Limb (tissue), 2 donors: Measurements from ENCODE around the gene RCL1.
"Not testable (repeated sequence)": the region's sequence is repeated elsewhere in the genome, so short reads cannot be mapped to it uniquely, and the experiment has no call there.

ENCODE experiments used
- DNase-seq, 2 donors: peaks; one replicate each; pipeline ENCODE4 v3.0.0-alpha.2; 2016; ENCODE audit errors: extremely low spot score in 2 of 2

Gene RCL1, protein sequence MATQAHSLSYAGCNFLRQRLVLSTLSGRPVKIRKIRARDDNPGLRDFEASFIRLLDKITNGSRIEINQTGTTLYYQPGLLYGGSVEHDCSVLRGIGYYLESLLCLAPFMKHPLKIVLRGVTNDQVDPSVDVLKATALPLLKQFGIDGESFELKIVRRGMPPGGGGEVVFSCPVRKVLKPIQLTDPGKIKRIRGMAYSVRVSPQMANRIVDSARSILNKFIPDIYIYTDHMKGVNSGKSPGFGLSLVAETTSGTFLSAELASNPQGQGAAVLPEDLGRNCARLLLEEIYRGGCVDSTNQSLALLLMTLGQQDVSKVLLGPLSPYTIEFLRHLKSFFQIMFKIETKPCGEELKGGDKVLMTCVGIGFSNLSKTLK

DNA sequence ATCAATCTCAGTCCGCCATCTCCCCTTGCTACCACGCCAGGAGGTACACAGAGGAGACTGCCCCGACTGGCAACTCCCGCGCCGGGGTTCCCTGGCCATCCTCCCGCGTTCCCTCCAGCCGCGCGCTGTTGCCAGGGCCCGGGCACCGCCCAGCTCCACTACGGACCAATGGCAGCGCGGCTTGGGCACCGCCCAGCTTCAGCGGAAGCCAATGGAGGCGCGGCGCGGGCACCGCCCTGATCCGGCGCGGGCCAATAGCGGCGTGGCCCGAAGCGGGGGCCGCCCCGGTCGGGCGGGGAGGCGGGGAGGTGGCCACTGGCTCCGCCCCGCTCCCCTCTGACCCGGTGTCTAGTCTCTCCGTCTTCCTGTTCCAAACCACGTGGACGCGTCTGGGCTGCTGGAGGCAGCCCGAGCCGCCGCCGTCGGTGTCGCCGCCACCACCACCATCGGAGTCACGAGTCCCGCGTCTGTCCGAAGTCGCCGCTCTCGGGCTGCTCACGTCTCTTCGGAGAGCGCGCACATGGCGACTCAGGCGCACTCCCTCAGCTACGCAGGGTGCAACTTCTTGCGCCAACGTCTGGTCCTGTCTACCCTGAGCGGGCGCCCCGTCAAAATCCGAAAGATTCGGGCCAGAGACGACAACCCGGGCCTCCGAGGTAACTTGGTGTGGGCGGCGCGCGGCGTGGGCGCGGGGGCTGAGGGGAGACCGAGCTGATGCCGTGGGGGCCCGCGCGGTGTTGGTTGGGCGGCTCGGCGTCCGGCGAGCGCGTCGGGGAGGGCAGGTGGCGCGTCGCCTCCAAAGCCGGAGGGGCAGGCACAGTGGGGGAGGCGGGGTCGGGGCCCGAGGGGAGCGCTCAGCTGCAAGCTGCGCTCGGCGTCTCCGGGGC, at the start of gene RCL1:
RCL1 (plus strand) TSS at position 373 of the 887 bp plus-strand sequence; CDS start at position 521, 148 bp downstream.
- peak; percentile 95 to 97 for DNase-seq

DNA sequence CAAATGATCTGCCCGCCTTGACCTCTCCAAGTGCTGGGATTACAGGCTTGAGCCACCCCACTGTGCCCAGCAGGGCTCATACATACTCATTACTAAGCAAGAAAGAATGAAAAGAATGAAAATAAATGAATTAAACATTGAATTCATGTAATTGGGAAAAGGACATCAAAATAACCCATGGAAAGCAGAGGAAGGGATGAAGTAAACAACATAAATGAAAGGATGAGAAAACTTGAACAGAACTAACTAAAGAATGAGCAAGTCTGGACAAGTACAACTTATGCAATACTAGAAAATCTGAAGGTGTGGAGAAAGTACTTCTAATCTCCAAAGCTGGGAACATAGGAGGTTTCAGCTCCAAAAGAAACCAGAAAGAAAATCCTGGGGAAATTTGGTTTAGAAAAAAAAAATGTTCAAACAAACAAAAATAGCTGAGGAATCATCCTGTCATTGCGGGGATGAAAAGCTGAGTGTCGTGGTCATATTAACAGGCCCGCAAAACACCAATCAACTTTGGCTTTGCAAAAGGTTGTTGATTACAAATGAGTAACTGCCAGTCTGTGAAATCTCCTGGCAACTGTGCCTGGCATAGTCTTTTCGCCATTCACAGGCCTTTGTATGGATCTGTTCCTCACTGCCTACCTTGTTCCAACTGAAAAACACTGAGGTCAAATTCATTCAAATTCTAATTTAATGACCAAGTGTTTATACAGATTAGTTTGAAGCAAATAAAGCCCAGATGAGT, 49.4 kb upstream of the RCL1 start:
- no peak for DNase-seq

DNA sequence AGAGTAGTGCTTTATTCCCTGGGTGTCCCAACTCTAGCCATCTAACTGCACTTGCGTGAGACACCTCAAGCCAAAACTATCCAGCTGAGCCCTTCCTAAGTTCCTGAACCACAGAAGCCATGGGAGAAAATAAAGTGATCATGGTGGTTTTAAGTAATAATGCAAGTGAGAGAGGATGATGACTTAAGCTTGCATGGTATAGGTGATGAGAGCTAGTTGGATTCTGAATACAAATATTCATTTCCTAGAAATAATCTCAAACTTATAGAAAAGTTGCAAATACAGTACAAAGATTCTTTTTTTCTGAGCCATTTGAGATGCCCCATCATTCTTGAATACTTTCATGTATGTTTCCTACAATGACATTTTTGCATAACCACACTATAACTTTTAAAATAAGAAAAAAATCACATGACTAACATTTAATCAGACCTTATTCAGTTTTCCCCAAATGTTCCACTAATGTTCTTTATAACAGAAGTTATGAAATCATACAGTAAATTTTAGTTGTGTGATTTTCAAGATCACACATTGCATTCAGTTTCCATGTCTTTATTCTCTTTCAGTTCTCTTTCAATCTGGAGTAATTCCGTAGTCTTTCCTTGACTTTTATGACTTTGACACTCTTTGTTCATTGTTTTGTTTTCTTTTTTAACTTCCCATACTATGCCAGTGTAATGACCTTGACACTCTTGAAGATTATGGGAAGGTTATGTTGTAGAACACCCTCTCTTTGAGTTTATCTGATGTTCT, 46.3 kb upstream of the RCL1 start:
- no peak for DNase-seq

DNA sequence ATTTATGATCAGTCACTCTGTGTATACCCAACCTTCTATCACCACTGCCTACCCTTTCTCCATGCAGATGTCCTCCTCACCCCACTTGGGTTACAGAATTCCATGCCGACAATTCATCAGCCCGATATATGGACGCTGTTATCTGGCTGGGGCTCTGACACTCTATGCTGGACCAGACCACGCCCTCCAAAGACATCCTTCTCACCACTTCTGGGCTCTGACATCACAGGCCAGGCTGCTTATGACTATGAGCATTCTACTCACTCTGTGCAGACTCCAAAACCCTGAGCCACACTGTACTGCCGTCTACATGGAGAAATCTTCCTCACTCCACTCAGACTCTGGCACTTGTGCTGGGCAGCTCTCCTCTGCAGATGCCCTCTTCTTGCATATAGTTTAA, 44.1 kb upstream of the RCL1 start:
- DNase-seq: no peak

DNA sequence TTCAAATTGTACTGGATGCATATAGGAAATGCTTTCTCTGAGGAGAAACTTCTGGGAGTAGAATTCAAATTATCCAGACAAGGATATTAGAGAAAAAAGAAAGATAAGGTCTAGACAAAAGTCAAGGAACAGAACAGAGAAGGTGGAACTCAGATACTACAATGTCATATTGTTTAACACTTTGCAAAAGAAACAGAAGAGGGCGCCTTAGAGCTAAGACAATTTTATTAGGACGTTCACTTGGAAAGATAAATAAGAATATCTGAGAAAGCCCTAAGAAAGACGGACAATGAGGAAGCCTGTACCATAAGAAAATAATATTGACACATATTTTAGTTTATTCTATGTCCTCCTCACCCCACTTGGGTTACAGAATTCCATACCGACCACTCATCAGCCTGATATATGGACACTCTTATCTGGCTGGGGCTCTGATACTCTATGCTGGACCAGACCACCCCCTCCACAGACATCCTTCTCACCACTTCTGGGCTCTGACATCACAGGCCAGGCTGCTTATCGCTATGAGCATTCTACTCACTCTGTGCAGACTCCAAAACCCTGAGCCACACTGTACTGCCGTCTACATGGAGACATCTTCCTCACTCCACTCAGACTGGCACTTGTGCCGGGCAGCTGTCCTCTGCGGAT, 42.6 kb upstream of the RCL1 start:
- peak in 1 of 2 donors; percentile 35 for DNase-seq

DNA sequence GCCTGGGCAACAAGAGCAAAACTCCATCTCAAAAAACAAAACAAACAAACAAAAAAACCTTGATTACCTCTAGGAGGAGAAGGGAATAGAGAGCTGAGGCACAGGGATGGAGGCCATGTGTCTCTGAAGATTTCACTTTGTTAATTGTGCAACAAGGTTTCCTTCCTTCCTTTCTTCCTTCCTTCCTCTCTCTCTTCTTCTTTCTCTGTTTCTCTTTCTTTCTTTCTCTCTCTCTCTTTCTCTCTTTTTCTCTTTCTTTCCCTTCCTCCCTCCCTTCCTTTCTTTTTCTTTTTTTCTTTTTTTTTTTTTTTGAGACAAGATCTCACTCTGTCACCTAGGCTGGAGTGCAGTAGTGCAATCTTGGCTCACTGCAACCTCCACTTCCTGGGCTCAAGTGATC, 38.2 kb upstream of the RCL1 start:
- DNase-seq: not testable (repeated sequence)

DNA sequence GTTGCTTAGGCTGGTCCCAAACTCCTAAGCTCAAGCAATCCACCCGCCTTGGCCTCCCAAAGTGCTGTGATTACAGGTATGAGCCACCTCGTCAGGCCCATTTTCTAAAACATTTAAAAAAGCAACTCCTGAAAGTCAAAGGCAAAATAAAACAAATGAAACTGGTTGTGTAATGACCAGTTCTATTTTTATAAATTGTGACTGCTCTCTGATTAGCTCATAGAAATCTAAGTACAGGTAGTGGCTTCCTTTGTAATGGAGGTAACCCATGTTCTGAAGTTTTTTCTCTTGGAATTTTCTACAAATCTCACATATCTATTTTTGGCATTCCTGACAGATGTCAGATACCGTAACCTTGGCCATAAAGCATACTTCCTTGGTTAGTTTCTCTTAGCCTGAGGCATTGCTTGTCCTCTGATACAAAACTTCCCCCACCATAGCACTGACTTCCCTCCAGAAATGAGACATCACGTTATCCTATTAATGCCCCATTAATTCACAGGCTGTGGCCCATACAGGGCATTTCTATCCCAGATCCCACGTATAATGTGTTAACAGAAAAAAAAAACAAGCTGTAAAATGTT, 37.6 kb upstream of the RCL1 start:
- DNase-seq: no peak

DNA sequence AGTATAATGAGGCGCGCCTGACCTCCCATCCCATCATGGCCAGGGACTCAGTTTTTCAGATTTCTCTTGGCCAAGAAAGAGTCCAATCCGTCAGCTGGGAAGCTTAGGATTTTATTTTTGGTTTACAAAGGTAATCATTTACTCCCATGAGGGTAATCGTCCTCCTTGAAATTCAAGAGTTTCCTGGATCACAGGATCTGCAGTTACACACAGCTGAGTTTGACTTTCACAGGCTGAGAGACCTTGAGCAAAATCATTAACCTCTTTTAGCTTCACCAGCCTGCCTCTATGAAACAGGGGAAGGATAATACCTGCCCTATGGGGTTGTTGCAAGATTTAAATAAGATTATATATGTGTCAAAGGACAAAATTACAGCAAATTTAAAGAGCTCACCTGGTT, 36.3 kb upstream of the RCL1 start:
- no peak for DNase-seq

DNA sequence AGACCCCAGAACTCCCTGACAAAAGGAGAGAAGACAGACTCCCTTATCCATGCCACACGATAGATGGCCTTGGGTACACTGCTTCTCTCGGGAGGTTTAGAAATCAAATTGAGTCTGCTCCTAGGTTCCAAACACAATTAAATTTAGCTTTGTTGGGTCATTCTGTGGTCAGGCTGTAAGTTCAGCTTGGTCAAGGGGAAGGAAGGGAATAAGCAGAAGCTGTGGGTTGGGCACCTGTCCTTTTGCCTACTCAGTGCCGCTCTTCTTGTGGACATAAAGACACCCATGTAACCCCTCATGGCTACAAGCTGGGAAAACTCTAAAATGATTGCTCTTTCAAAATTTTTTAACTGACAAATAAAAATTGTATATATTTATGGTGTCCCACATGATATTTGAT, 32.6 kb upstream of the RCL1 start:
- DNase-seq: no peak

DNA sequence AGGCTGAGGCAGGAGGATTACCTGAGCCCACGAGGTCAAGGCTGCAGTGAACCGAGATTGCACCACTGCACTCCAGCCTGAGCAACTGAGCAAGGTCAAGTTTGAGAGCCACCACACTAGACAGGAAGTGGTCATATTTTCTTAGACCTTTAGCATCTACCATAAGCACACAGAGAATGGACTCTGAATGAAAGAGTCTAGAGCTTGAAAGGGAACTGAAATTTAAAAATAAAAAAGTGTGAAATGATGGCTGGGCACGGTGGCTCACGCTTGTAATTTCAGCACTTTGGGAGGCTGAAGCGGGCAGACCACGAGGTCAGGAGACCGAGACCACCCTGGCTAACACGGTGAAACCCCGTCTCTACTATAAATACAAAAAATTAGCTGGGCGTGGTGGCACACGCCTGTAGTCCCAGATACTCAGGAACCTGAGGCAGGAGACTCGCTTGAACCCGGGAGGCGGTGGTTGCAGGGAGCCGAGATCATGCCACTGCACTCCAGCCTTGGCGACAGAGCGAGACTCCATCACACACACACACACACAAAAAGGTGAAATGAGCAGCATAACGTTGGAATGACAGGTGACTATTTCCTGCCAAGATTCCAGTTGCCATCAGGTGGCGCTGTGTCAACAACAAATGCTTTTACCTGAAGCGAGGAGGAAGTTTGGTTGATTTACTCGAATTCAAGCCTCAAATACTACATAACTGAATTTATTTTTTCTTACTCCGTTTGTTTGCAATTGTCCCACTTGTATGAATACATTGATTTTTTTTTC, 30.4 kb upstream of the RCL1 start:
- DNase-seq: peak; percentile 73 to 74

DNA sequence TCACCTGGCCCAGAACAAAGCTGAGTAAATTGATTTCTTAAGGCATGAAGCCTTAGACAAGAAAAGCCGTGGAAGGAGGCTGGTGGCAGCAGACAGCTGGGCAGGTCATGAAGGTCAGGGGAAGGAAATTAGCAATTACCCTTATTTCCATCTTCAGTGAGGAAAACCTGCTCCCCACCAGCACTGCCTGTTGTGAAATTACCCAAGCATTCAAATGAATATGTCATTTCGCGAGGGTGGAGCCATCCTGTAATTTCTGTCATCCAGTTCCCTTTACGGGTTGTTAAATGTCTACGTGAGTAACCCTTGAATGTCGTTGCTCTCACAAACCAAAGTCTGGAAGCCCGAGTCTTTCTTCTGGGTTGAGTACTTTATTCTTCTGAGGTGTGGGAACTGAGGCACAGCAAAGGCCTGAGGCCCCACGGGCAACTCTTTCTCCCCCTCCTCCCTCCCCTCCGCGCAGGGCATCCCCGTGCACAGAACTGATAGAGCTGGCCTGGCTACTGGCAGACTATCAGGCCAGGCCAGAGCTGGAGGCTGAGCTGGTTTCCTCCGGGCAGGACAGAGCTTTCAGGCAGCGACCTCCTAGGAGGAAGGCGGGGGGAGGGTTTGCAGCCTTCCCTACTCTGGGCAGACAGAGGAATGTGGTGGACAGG, 29.7 kb upstream of the RCL1 start:
- peak in 1 of 2 donors; percentile 35 for DNase-seq

DNA sequence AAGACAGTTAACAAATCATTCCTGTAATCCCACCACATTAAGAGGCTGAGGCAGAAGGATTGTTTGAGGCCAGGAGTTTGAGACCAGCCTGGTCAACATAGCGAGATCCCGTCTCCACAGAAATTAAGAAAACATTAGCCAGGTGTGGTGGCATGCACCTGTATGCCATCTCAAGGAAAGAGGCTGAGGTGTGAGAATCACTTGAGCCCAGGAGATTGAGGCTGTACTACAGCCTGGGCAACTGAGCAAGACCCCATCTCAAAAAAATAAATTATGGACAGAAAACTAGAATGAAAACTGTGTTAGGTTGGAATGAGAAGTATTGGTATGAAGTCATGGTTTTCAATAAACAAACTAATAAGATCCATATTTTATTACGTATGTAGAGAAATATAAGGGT, 28.7 kb upstream of the RCL1 start:
- no peak for DNase-seq

DNA sequence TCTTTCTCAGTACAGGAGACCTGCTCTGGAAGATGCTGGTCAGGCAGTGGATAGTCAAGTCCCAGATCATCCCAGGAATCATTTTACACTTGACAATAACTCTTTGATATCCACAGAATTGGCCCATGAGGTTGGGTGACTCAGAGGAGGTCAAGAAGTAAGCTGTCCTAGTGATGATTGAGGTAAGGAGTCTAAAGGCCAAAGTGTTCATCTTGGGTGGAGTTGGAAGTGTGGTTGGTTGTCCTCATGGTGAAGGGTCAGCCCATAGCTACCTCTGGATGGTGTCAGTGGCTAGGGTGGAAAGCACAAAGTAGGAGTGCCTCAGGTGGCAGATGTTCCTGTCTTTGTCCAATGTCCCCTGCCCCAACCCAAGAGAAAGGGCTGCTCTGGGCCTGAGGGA, 24.1 kb upstream of the RCL1 start:
- no peak for DNase-seq

DNA sequence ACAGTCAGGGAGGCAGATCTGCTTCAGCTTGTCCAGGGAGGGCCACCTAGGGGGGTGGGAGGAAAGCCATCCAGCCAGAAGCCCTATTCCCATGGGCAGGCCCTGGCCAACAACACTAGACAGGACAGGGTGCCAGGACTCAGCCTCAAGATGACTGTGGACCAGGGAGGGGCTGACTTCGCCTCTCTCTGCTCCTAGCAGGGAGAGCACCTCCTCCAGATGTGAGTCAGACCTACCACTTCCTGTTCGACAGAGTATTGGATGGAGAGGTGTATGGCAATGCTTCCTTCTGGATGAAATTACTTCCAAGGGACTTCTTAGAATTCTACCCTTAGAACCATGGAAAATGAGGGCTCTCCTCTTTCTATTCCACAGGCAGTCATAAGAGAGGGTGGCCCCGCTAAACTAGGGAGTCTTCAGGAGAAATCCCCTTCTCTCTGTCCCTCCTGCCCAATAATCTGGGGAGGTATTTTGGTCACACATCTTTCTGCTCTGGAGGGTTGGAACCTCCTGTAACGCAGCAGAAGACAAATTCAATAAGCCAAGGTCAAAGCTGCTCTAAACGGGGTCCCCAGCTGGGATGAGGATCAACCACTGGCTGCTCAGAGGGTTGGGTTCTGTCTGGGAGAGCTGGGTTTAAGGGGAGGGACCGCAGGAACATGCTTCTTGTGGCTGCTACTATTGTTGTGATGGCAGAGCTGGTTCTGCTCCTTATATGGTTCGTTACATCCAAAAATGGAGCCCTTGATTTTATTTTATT, 23.2 kb upstream of the RCL1 start:
- DNase-seq: no peak

DNA sequence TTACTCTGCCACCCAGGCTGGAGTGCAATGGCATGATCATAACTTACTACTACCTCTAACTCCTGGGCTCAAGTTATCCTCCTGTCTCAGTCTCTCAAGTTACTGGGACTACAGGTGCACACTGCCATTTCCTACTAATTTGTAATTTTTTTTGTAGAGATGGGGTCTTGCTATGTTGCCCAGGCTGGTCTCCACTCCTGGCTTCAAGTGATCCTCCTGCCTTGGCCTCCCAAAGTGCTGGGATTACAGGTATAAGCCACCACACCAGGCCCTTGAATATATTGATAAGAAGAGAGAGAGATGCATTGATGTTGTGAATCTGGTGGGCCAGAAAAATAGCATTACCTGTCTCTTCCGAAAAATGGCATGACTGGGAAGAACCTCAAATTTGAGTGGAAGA, 21.0 kb upstream of the RCL1 start:
- DNase-seq: no peak

DNA sequence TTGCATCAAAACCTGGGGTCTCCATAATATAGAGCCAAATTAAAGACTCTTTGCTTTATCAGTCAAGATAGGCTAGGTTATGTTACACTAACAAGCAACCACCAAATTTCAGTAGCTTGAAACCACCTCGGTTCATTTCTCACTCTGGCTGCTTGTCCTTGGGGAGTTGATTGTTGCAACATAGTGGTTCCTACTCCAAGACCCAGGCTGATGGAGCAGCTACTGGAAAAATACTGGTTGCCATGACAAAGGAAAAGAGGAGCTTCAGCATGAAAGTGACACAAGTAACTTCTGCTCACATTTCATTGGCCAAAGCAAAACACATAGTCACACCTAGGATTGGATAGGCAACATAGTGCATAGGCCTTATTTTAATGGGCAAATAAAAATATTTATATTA, 18.5 kb upstream of the RCL1 start:
- no peak for DNase-seq

DNA sequence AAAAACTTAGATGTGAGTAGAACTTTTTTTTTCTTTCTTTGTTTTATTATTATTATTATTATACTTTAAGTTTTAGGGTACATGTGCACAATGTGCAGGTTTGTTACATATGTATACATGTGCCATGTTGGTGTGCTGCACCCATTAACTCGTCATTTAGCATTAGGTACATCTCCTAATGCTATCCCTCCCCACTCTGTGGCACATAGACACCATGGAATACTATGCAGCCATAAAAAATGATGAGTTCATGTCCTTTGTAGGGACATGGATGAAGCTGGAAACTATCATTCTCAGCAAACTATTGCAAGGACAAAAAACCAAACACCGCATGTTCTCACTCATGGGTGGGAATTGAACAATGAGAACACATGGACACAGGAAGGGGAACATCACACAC, 17.8 kb upstream of the RCL1 start:
- not testable (repeated sequence) for DNase-seq

DNA sequence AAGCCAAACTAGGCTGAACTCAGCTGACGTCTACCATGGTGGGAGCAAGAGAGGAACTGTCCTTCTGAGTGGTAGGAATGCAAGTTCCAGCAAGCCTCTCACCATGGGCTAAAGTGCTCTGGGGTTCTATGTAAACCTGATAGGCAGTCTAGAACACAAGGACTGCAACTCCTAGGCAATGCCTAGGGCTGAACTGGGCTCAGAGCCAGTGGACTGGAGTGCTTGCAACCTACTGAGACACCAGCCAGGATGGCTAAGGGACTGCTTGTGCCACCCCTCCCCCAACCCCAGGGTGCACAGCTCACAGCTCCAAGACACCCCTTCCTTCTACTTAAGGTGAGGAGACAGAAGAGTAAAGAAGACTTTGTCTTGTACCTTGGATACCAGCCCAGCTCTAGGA, 12.1 kb upstream of the RCL1 start:
- DNase-seq: no peak
